ENCODE measurements around the gene EIF2B2.

DNA sequence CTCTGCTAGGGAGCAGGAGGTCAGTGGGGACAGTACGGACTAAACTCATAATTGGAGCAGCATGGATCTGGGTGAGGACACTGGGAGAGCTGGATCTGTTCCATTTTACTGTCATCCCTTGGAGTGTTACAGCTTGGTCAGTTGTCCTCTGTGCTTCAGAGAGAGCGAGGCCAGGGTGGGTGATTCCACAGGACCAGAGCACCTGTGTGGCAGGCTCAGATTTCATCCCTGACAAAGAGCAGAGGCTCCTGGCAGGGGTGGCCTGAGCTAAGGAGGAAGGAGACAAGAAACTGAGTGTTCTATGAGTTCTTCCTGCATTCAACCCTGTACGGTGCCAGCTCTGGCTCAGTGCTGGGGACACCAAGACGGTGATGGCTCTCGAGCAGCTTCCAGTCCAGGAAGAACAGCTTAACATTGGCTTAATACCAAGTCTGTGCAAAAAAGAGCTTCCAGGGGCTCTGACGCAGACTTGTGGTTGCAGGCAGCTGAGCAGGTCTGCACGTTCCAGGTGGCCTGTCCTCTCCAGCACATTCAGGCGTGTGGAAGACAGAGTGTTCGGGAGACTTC lies 38.9 kb upstream of the EIF2B2 start:
- TF ChIP-seq POLR2A (IDR thresholded peaks at IDR 0.05) (no peak), CTCF (IDR thresholded peaks at IDR 0.05) (no peak)
